Neutrophil (primary cell): ENCODE data around the gene RMI1.
"Not testable (repeated sequence)": the region's sequence is repeated elsewhere in the genome, so short reads cannot be mapped to it uniquely, and the experiment has no call there.

Experiments
- H3K27ac ChIP-seq: fragments of 200-600 bp; sonication (generic); 2 replicates; pipeline ENCODE4 v1.5.1; 2016; ENCODE audit warnings: mild to moderate bottlenecking, moderate library complexity
- H3K27me3 ChIP-seq: fragments of 200-600 bp; sonication (generic); 2 replicates; pipeline ENCODE4 v1.6.0; 2016; ENCODE audit warnings: mild to moderate bottlenecking
- H3K36me3 ChIP-seq: fragments of 200-600 bp; sonication (generic); 2 replicates; pipeline ENCODE4 v1.5.1; 2017
- H3K4me1 ChIP-seq, 2 experiments: fragments of 200-600 bp in 1 of 2; sonication (generic) in 1 of 2; 1 replicate in 1 of 2; 2 replicates in 1 of 2; pipeline versions ENCODE4 v1.5.1 to v1.6.1; 2013 to 2016; ENCODE audit warnings: low read depth in 1 of 2, low read length in 1 of 2, mild to moderate bottlenecking in 1 of 2, moderate library complexity in 1 of 2; ENCODE audit not compliant: control insufficient read depth in 1 of 2, insufficient read depth in 1 of 2
- H3K4me3 ChIP-seq, 2 experiments: fragments of 200-600 bp in 1 of 2; sonication (generic) in 1 of 2; 1 replicate in 1 of 2; 2 replicates in 1 of 2; pipeline ENCODE4 v1.5.1; 2013 to 2016; ENCODE audit warnings: low read depth in 1 of 2, low read length in 1 of 2, mild to moderate bottlenecking in 1 of 2, moderate library complexity in 1 of 2
- H3K9me3 ChIP-seq: fragments of 200-600 bp; sonication (generic); 2 replicates; pipeline ENCODE4 v1.5.1; 2016
- CTCF ChIP-seq: fragments of 200-600 bp; sonication (generic); IDR thresholded peaks from 2 replicates; pipeline ENCODE4 v1.5.1; 2016; ENCODE audit warnings: antibody characterized with exemption

The RMI1 gene

GRCh38 chr9:83934569-83935275 is 45.9 kb upstream of the RMI1 start:
- no peak for TF ChIP-seq CTCF
- Histone ChIP-seq H3K4me1 (peaks cover 60 to 61% of the 10 kb centered on the region in 2 experiments), H3K36me3 (no peaks in the 10 kb centered on the region)

GRCh38 chr9:83935276-83935935 is 45.2 kb upstream of the RMI1 start:
- Histone ChIP-seq H3K9me3 (no peaks in the 10 kb centered on the region), H3K27me3 (no peaks in the 10 kb centered on the region), H3K4me1 (peaks cover 60 to 61% of the 10 kb centered on the region in 2 experiments), H3K4me3 (peak overlapping the region; percentile 52 to 53), H3K27ac (peak overlapping the region; percentile 89), H3K36me3 (no peaks in the 10 kb centered on the region)
- no peak for TF ChIP-seq CTCF

More at GRCh38 chr9:83934569-83935275, 45.9 kb upstream of the RMI1 start:
- no peaks in the 10 kb centered on the region for H3K27me3 ChIP-seq
- H3K27ac ChIP-seq = peak overlapping the region; percentile 89
- peak overlapping the region; percentile 52 to 53 for H3K4me3 ChIP-seq
- no peaks in the 10 kb centered on the region for H3K9me3 ChIP-seq

- Histone ChIP-seq H3K4me1 (peaks cover 60 to 61% of the 10 kb centered on the region in 2 experiments), H3K36me3 (no peaks in the 10 kb centered on the region), H3K27me3 (no peaks in the 10 kb centered on the region), H3K9me3 (no peaks in the 10 kb centered on the region), H3K4me3 (no peak overlapping the region), H3K27ac (peak overlapping the region; percentile 89)
- TF ChIP-seq CTCF = no peak
These were observed 44.1 kb upstream of the RMI1 start for GRCh38 chr9:83936523-83936922.

- Histone ChIP-seq H3K36me3 (peaks cover 3% of the 10 kb centered on the region), H3K4me3 (no peak overlapping the region), H3K9me3 (no peaks in the 10 kb centered on the region), H3K4me1 (peaks cover 49% of the 10 kb centered on the region in 2 experiments), H3K27ac (peak overlapping the region; percentile 48), H3K27me3 (no peaks in the 10 kb centered on the region)
- TF ChIP-seq CTCF = peak; percentile 82
These were observed 42.6 kb upstream of the RMI1 start for GRCh38 chr9:83937861-83938455.

GRCh38 chr9:83940590-83941303 is 39.9 kb upstream of the RMI1 start:
- TF ChIP-seq CTCF = no peak
- Histone ChIP-seq H3K27ac (no peak overlapping the region), H3K36me3 (peaks cover 18% of the 10 kb centered on the region), H3K4me3 (no peak overlapping the region), H3K9me3 (no peaks in the 10 kb centered on the region), H3K27me3 (no peaks in the 10 kb centered on the region), H3K4me1 (peaks cover 21 to 22% of the 10 kb centered on the region in 2 experiments)

GRCh38 chr9:83948096-83948495 is 32.5 kb upstream of the RMI1 start:
- not testable (repeated sequence) for H3K27ac ChIP-seq, H3K4me3 ChIP-seq, H3K4me1 ChIP-seq, H3K27me3 ChIP-seq, H3K9me3 ChIP-seq
- H3K36me3 ChIP-seq = peaks cover 22% of the 10 kb centered on the region
